ENCODE data around the gene RXRA.

The RXRA gene

GRCh38 chr9:134456756-134457305 is 130.6 kb downstream of the RXRA start:
- DNase-seq, result no peak

DNA sequence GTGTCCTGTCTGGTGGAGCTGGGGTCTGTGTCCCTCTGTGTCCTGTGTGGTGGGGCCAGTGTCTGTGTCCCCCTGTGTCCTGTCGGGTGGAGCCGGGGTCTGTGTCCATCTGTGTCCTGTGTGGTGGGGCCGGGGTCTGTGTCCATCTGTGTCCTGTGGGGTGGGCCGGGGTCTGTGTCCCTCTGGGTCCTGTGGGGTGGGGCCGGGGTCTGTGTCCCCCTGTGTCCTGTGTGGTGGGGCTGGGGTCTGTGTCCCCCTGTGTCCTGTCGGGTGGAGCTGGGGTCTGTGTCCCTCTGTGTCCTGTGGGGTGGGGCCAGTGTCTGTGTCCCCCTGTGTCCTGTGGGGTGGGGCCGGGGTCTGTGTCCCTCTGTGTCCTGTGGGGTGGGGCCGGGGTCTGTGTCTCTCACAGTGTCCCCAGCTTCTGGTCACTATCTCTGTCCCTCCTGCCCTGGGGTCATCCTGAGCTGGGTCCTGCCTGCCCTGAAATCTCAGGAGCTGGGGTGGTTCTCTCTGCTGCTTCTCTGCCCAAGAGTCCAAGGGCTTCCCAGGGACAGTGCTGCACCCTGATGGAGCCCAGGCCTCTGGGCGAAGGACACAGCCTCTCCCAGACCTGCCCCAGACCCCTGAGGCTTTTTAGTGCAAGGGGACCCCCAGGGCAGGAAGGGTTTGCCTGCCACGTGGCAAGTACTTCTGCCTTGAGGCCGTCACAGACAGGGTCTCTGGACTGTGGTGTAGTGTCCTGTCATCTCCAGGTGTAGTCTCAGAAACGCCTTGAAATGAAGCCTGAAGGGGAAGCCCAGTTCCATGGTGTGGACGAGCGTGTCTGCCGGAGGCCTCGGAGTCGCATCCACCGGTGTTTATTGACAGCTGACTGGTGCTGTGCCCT is 131.3 kb downstream of the RXRA start:
- no peak for DNase-seq

- DNase-seq, result no peak
Observed at GRCh38 chr9:134458207-134459108, 132.2 kb downstream of the RXRA start.

DNA sequence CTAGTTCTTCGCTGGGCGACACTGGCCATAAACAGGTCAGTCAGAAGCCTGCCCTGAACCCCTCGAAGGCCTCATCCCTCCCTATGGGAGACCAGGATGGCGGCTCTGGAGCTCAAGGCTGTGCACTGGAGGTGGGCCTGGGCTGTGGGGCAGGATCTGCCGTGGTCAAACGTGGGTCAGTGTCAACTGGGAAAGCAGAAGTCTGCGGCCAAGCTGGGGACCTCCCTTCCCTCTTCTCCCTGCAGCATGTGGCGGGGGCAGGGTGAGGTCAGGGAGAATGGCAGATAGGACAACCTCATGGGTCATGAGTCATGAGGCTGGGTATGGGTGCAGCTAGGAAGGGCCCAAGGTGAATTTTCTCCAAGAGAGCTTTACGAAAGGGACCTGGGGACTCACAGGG is 132.9 kb downstream of the RXRA start:
- no peak for DNase-seq

DNA sequence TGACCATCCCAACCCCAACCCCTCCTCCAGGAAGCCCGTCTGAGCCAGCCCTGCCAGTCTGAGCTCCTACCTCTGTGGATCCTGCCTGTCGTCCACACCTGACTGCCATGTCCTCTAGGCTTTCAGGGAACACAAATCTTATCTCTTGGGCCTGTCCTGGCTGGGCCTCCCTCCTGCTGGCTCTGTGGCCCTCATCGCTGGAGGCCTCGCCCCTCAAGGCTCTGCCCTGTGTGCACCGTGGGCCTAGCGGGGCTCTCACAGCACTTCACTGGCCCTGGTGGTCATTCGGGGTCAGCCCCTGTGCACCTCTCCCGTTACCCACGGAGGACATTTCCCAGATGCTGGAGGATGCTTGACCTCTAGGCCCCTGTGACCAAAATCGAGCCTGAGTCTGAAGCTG is 133.3 kb downstream of the RXRA start:
- DNase-seq, result no peak

GRCh38 chr9:134460206-134460605 is 134.0 kb downstream of the RXRA start:
- DNase-seq, result no peak

GRCh38 chr9:134460896-134461295 is 134.6 kb downstream of the RXRA start:
- no peak for DNase-seq

GRCh38 chr9:134461426-134461982 is 135.2 kb downstream of the RXRA start:
- no peak for DNase-seq

- no peak for DNase-seq
Observed at GRCh38 chr9:134462318-134462717, 136.1 kb downstream of the RXRA start.

GRCh38 chr9:134463280-134463679 is 137.0 kb downstream of the RXRA start:
- no peak for DNase-seq

DNA sequence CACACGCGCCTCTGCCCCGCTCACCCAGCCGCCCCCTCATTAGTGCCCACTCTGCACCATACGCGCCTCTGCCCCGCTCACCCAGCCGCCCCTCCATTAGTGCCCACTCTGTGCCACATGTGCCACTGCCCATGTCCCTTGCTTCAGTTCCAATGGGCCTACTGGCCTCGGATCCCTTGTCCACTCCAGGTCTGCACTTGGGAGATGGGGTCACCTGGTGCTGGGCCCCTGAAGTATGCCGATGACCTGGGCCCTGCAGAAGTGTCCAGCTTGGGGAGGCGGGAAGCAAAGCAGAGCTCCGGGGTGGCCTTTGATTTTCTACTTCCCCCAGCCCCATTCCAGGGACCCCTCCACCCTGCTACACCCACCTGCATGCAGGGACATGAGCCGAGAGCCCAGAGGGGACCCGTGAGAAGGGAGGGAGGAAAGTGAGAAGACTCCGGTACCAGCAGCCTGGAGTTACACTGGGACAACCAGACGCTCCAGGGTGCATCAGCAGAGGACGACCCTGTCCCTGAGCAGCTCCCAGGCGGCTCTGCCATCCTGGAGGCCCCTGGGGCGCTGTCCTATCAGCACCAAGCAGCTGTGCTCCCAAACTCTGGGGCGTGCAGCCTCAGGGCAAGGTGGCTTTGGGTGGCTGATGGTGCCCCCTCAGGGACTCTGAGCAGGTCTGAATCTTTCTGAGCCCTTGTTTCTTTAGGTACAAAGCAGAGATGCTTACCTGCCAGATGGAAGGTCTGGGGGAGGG is 140.8 kb downstream of the RXRA start:
- DNase-seq, result no peak

- no peak for DNase-seq
Observed at GRCh38 chr9:134468358-134468757, 142.1 kb downstream of the RXRA start.

DNA sequence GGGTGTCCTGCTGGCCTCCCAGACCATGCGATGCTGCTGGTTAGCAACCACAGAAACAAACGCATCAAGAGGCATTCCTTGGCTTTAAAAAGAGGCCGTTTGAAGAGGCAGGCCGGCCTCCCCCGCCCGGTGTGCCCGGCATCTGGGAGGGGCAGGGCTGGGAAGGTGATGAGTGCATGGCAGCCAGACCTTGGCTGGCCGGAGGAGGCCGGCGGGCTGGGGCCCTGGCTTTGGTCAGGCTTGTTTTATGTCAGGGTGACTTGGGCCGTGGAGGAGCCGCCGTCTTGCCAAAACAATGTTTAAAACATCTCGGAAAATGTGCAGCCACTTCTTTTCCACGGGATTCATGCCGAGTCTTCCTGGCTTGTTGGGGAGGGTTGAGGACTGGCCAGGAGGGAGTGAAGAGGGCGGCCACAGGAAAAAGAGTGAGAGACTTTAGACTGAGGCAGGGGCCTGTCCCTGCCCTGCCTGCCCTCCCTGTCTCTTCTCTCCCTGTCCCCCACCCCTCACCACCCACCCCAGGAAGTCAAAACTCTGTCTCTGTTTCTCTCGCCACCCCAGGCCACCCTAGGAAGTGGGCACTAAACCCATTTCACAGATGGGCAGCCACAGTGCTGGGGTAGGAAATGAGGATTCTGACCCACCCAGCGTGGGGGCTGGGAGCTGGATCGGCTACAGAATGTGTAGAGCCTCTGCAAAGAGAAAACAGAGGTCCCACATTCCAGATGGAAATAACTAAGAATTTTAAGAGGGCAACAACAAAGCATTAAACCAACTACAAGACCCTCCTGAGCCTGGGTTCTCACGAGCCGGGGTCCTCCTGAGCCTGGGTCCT is 143.0 kb downstream of the RXRA start:
- no peak for DNase-seq

DNA sequence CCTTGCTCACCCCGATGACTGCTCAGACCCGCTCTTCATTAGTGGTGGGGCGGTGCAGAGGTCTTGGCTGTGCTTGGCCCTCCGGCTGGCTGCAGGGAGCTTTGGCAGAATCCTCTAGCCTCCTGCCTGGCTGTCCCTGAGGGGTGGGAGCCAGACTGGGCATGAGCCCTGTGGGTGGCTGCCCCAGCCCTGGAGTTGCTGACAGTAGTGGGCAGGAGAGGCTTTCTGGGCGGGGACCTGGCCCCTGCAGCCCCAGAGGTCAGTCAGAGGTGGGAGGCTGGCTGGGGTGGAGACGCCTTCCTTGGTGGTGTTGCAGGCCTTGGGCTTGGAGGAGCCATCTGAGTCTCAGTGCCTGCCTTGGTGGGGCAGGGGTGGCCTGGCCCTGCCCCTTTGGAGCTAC is 146.0 kb downstream of the RXRA start:
- no peak for DNase-seq

DNA sequence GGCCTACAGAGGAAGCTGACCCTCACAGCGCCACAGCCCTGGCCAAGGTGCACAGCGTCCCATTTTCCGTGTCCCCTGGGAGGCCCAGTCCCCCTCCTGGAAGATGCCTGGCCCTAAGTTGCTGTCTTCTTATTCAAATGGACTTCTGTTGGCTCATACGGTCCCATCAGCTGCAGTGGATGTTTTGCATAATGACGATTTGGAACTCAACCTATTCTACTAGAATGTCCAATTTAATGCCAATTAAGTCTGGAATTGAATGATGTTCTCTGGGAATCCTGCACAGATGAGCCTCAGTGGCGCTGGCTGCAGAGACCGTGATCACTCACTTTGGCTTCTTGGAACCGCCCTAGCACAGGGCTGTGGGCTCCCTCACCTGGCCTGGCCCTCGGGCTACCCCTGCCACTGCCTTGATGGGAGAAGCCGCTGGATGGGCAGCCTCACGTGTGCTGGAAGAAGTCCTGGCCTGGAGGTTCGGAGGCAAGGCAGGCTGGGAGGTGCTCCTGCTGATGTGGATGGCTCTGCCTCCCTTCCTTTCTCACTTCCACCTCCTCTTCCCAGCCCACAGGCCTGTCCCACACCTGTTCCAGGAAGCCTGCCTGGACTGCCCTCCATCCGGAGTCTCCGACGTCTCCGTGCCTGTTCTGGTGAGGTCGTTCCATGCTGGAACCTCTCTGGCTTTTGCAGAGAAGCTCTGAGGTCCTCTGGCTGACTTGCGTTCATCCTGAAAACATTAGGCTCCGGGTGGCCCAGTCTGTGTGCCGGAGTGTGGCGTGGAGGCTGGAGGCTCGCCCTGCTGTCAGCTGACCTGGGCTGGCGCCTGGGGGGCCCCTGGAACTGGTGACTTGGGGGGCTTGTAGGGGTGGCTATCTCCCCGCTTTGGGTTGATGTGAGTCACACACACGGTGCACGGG is 147.1 kb downstream of the RXRA start:
- no peak for DNase-seq

- no peak for DNase-seq
Observed at GRCh38 chr9:134474055-134474370, 147.8 kb downstream of the RXRA start.

- DNase-seq, result peak; percentile 21
Observed at GRCh38 chr9:134475011-134475790, 148.9 kb downstream of the RXRA start.

- DNase-seq, result no peak
Observed at GRCh38 chr9:134476272-134476941, 150.2 kb downstream of the RXRA start.

DNA sequence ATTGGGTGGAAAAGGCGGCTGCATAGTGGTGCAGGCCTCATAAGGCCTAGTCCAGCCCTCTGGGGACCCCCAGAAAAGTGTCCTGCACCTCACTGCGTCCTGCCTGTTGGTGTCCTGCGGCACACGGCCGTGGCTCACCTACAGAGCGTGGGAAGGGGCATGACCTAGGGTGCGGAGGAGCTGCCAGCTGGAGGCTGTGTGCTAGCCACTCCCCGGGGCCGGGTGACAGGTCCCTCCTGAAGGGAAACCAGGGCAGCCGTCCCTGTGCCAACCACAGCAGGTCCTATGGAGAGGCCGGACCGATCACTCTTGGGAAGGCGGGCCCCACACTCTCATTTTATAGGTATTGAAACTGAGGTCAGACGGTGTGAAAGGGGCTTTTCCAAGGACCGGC is 150.7 kb downstream of the RXRA start:
- no peak for DNase-seq

Measured in amniotic stem cell (primary cell).